ENCODE results near the gene COIL.
"Not testable (repeated sequence)": the region's sequence is repeated elsewhere in the genome, so short reads cannot be mapped to it uniquely, and the experiment has no call there.

COIL gene

DNA sequence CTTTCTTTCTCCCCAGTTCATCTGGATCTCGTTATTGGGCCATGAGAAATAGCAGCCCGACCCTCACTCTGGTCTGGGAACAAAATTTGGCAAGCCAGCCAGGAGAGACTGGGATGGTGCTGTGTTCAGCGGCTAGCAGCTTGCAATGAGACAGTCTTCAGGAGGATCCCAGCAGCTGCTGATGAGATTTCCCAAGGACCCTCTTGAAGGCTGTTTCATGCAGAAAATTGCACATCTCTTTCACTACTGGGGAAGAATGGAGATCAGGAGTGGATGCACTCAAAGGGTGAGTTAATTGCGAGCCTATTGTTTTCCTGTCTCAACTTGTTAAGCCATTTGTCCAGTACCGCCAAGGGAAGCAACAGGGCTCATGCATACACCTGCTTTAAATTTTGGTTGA, 5.5 kb upstream of the COIL start:
- no peak for DNase-seq
- Mint-ChIP-seq H3K27ac (no peak overlapping the region), H3K4me1 (peaks cover under 1% of the 10 kb centered on the region), H3K9me3 (no peaks in the 10 kb centered on the region), H3K4me3 (no peak overlapping the region), H3K27me3 (peaks cover 3% of the 10 kb centered on the region), H3K36me3 (ENCODE audit: low read depth) (no peaks in the 10 kb centered on the region)
- ATAC-seq = no peak

DNA sequence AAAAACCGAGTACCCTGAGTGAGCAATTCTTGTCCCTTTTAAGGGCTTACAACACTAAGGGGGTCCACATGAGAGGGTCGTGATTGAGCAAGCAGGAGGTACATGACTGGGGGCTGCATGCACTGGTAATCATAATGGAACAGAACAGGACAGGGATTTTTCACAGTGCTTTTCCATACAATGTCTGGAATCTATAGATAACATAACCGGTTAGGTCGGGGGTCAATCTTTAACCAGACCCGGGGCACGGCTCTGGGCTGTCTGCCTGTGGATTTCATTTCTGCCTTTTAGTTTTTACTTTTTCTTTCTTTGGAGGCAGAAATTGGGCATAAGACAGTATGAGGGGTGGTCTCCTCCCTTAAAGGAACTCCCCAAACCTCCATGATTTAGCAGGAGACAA, 4.8 kb upstream of the COIL start:
- H3K27ac Mint-ChIP-seq, DNase-seq: not testable (repeated sequence)

DNA sequence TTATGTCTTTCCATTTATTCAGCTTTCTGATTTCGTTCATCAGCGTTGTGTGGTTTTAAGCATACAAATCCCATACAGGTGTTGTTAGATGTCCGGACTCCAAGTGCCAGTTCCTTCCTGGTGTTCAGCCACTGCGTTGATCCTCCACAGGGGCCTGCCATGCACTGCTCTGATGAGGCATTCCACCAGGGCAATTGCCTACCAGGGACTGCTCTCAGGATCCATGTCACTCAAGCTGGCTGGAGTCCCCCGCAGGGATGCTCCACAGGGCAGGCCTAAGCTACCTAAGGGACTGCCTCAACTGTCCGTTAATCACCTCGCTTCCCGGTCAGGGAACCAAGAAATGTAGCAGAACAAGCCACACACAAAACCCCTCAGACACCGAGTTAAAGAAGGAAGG, 4.4 kb upstream of the COIL start:
- not testable (repeated sequence) for H3K9me3 Mint-ChIP-seq; H3K4me1 Mint-ChIP-seq; H3K27ac Mint-ChIP-seq; H3K4me3 Mint-ChIP-seq; ATAC-seq; H3K27me3 Mint-ChIP-seq; DNase-seq; H3K36me3 Mint-ChIP-seq (ENCODE audit: low read depth)

More for the DNA sequence above, 4.8 kb upstream of the COIL start:
- H3K4me3 Mint-ChIP-seq; ATAC-seq; H3K4me1 Mint-ChIP-seq; H3K9me3 Mint-ChIP-seq; H3K27me3 Mint-ChIP-seq; H3K36me3 Mint-ChIP-seq (ENCODE audit: low read depth): not testable (repeated sequence)

DNA sequence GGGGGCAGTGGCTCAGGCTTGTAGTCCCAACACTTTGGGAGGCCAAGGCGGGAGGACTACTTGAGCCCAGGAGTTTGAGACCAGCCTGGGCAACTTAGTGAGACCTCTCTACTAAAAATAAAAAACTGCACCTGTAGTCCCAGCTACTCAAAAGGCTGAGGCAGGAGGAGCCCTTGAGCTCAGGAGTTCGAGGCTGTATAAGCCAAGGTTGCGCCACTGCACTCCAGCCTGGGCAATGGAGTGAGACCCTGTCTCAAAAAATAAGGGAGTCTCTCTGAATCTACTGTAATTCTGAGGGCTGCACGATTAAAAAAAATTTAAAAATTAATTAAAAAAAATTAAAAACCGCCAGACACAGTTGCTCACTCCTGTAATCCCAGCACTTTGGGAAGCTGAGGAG, 3.9 kb downstream of the COIL start:
- Mint-ChIP-seq H3K27ac (no peak overlapping the region), H3K27me3 (no peaks in the 10 kb centered on the region), H3K9me3 (no peaks in the 10 kb centered on the region), H3K36me3 (ENCODE audit: low read depth) (no peaks in the 10 kb centered on the region), H3K4me1 (peaks cover 24% of the 10 kb centered on the region), H3K4me3 (no peak overlapping the region)
- DNase-seq (no peak), ATAC-seq (no peak)

DNA sequence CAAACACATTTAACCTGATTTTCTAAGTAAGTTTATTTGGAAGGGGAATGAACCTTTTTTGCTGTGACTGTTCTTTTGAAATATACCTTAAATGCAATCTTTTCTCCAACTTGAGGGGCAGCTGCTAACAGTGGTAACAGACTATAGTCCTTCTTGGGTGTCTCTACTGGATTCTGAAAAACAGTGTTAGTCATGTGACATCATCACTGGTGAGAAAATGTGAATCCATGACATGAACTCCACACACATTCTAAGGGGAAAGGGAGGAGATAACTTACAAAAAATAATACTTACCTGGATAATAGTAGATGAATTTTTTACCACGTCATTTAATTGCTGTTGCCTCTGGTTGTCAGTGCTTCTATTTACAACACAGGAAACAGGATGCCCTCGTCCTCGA, 11.3 kb downstream of the COIL start:
- Mint-ChIP-seq H3K9me3 (no peaks in the 10 kb centered on the region), H3K27me3 (no peaks in the 10 kb centered on the region), H3K27ac (no peak overlapping the region), H3K36me3 (ENCODE audit: low read depth) (peaks cover 31% of the 10 kb centered on the region), H3K4me3 (no peak overlapping the region), H3K4me1 (no peaks in the 10 kb centered on the region)
- DNase-seq (no peak), ATAC-seq (no peak)

DNA sequence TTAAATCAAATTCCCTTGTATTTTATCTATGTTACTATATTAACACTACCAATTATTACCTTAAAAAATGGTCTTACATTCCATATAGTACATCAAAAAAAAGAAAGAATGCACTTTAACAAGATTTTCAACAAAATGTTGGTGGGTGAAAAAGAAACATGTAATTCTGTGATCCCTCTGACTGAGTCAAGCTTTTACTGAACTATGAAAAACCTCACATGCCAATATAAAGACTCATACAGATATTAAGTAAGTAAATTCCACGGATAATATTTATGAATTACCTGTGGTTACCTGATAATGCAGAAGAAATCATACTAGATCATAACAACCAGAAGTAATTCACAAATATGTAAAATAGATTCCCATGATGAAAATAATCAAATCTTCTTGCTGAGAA, 12.4 kb downstream of the COIL start:
- H3K27me3 Mint-ChIP-seq = no peaks in the 10 kb centered on the region
- ATAC-seq (no peak), DNase-seq (no peak)
- H3K4me3 Mint-ChIP-seq = no peak overlapping the region
- no peak overlapping the region for H3K27ac Mint-ChIP-seq
- H3K4me1 Mint-ChIP-seq = no peaks in the 10 kb centered on the region
- H3K36me3 Mint-ChIP-seq (ENCODE audit: low read depth) = peaks cover 38% of the 10 kb centered on the region
- H3K9me3 Mint-ChIP-seq = no peaks in the 10 kb centered on the region

DNA sequence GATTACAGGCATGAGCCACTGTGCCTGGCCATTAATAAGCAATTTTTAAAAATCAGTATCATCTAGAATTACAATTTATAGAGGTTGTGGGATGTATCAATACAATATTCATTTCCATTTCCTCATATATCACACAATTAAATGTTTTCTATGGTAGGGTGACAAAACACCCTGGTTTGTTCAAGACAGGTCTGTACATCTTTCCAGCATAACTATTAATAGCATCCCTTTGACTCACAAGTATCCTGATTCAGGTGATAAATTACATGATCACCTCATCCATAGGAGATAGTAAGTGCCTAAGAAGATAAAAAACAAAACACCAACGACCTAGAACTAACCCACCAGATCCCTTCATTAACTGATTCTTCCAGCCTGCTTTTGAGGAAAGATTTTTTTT, 13.1 kb downstream of the COIL start:
- no peaks in the 10 kb centered on the region for H3K4me1 Mint-ChIP-seq
- no peak overlapping the region for H3K27ac Mint-ChIP-seq
- no peaks in the 10 kb centered on the region for H3K27me3 Mint-ChIP-seq
- peaks cover 44% of the 10 kb centered on the region for H3K36me3 Mint-ChIP-seq (ENCODE audit: low read depth)
- ATAC-seq (no peak), DNase-seq (no peak)
- no peak overlapping the region for H3K4me3 Mint-ChIP-seq
- H3K9me3 Mint-ChIP-seq = no peaks in the 10 kb centered on the region

DNA sequence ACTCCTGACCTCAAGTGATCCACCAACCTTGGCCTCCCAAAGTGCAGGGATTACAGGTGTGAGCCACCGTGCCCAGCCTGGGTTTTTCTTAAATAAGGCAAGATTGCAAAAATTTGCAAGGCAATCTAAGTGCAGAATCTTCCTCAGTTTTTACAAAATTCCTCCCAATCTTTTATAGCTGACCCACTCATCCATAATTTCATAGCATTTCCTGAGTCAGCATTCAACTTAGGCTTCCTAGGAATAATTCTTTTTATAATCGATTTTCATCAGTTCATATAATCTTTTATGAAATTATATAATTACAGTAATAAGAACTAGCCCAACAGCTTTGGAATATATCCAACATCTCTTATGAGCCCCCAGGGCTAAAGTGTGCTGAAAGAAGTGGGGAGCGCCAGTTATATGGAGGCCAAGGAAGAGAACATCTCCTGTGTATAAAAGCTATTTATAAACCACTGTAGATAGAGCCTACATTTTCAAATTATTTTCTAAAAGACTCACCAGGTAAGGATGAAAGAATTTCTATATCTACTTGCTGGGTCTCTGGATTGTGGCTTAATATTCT, 14.8 kb downstream of the COIL start:
- DNase-seq = no peak
- Mint-ChIP-seq H3K27me3 (no peaks in the 10 kb centered on the region), H3K4me1 (no peaks in the 10 kb centered on the region), H3K4me3 (no peak overlapping the region), H3K27ac (no peak overlapping the region), H3K9me3 (no peaks in the 10 kb centered on the region), H3K36me3 (ENCODE audit: low read depth) (peaks cover 51% of the 10 kb centered on the region)
- no peak for ATAC-seq

DNA sequence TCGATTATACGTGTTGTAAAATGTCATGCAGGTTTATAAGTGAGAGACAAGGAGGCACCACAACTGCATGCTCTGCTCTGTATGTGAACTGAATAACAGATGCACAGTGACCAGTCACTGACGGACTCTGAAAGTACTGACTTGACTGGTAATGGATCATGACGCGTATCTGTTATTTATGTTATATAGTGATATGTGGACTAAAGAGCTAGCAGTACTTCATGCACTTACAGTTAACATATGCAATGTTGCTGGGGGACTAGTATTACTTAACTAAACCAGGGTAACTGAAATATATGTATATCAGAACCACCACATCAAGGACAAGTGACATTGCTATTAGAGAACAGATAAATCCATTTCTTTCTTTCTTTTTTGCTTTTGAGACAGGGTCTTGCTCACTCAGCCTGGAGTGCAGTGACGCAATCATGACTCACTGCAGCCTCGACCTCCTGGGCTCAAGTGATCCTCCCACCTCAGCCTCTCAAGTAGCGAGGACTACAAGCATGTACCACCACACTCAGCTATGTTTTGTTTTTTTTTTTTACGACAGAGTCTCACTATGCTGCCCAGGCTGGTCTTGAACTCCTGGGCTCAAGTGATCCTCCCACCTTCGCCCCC, 17.2 kb downstream of the COIL start:
- ATAC-seq (no peak), DNase-seq (no peak)
- H3K4me1 Mint-ChIP-seq = peaks cover 2% of the 10 kb centered on the region
- H3K27me3 Mint-ChIP-seq = no peaks in the 10 kb centered on the region
- no peaks in the 10 kb centered on the region for H3K9me3 Mint-ChIP-seq
- H3K27ac Mint-ChIP-seq = peak overlapping the region; percentile 35
- no peak overlapping the region for H3K4me3 Mint-ChIP-seq
- H3K36me3 Mint-ChIP-seq (ENCODE audit: low read depth) = peaks cover 51% of the 10 kb centered on the region

DNA sequence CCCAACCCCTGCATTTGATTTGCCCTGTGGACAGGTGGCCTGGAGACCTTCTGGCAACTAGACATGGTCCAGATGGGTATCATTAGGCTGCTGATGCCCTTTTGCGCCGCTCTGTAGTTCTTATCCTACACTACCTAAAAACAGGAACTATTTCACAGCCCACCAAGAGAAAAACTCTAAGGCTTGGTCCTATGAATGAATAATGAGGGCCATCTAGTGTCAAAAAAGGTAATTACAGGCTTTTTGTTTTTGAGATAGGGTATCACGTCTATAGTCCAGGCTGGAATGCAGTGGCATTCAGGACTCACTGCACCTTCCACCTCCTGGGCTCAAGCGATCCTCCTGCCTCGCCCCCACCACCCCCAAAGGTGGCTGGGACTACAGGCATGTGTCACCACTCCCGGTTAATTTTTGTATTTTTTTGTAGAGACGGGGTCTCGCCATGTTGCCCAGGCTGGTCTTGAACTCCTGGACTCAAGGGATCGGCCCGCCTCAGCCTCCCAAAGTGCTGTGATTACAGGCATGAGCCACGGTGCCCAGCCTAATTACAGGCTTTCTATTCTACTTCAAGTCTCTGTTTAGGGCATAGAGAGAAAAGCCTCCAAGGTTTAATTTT, 20.9 kb downstream of the COIL start:
- Mint-ChIP-seq H3K27ac (no peak overlapping the region), H3K4me3 (no peak overlapping the region), H3K27me3 (no peaks in the 10 kb centered on the region), H3K9me3 (no peaks in the 10 kb centered on the region), H3K4me1 (peaks cover 22% of the 10 kb centered on the region), H3K36me3 (ENCODE audit: low read depth) (peaks cover 58% of the 10 kb centered on the region)
- DNase-seq (no peak), ATAC-seq (peak; percentile 63)

DNA sequence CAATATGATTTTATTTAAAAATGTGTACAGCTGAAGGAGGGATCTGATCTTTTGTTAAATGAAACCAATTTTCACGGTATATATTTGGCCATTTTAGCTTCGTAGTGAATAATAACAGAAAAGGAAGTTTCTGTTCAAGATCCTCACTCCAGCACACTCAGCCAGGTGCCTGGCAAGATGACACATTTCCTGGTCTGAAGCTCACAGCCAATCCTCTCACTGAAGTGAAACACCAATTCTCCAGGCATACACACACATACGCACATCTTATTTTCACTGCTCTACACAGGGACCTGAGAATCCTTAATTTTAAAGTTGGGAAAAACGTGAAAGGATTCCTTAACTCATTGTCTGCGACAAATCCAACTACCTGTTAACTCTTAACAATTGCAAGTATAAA, 22.6 kb downstream of the COIL start:
- not testable (repeated sequence) for H3K4me3 Mint-ChIP-seq, DNase-seq, ATAC-seq, H3K27me3 Mint-ChIP-seq, H3K9me3 Mint-ChIP-seq
- Mint-ChIP-seq H3K4me1 (peaks cover 28% of the 10 kb centered on the region), H3K36me3 (ENCODE audit: low read depth) (peaks cover 54% of the 10 kb centered on the region), H3K27ac (peak overlapping the region; percentile 60)

DNA sequence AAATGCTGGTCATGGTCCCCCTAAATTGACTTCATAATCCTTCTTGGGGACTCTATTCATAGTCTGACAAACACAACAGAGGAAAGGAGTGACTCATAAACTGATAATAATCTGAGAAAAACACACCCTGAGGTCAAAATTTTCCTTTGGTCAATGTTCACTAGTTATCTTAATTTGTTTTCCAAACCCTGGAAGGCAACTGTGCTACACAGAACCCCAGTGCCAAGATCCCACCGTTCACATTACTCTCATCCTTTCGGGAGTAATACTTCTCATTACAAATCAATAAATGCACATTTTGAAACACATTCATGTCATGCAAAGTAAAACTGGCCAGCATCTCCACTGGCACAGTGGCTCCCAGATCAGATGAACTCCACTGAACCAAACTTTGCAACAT, 23.2 kb downstream of the COIL start:
- Mint-ChIP-seq H3K4me3 (no peak overlapping the region), H3K4me1 (peaks cover 28% of the 10 kb centered on the region), H3K9me3 (no peaks in the 10 kb centered on the region), H3K27ac (peak overlapping the region; percentile 60), H3K27me3 (no peaks in the 10 kb centered on the region), H3K36me3 (ENCODE audit: low read depth) (peaks cover 51% of the 10 kb centered on the region)
- no peak for DNase-seq
- ATAC-seq = peak; percentile 43

DNA sequence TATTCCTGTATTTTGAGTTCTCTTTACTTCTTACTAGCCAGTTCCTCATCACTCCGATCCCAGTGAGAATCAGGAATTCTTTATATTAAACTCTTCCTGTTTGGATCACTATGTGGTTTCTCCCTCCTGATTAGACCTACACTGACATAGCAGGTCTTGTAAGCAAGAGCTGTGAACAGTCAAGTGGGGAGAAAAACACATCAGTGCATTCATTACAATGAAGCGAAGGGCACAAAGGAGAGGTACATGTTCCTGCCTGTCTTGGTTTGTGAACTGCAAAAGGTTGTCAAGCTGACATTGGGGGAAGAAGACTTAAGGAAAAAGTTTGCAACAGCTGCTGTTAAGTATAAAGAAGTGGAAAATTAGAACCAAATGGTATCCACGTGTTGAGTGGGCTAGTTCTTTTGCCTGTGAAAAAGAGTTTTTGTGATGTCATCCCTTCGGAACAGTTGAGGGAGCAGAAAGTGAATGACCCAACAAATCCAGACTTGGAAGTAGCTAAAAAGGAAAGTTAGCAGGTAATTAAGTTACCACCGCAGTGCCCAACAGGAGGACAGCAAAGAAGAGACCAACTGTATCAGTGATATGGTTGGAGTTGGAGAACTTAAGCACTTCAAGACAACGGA, 24.0 kb downstream of the COIL start:
- Mint-ChIP-seq H3K27me3 (no peaks in the 10 kb centered on the region), H3K36me3 (ENCODE audit: low read depth) (peaks cover 53% of the 10 kb centered on the region), H3K9me3 (no peaks in the 10 kb centered on the region), H3K4me3 (no peak overlapping the region), H3K27ac (peak overlapping the region; percentile 68), H3K4me1 (peaks cover 28% of the 10 kb centered on the region)
- DNase-seq = no peak
- no peak for ATAC-seq

DNA sequence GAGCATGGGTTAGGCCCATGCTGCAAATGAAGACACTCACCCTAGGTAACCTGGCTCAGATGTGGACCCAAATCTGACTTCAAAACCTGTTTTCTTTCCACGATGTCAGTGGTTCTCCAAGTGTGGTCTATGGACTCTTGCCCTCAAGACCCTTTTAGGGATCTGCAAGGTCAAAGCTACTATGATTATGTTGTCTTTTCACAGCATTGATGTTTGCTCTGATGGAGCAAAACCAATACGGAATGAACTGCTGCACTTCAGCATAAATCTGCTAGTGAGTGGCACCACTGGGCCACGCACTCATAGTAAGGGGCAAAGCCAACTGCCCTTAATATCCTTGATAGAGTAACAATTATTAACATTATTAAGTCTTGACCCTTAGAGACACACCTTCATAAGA, 25.4 kb downstream of the COIL start:
- H3K9me3 Mint-ChIP-seq = peaks cover 9% of the 10 kb centered on the region

DNA sequence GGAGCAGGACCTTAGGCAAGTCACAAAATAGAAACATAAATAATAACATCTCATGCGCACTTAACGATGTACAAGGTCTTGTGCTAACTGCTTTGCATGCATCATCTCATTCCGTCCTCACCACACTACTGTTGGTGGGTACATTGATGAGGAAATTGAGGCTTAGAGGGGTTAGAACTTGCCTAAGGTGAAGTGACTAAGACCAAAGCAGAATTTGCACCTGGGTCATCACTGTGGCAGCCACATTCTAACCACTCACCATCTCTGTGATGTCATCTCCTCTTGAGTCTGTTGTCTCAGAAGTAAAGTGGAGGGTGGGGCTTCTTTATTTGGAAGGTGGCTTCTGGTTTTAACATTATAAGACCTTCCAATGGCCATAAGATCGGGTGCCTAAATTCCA, 26.6 kb downstream of the COIL start:
- DNase-seq (no peak), ATAC-seq (peak; percentile 80)
- Mint-ChIP-seq H3K9me3 (peaks cover 13% of the 10 kb centered on the region), H3K36me3 (ENCODE audit: low read depth) (peaks cover 56% of the 10 kb centered on the region), H3K4me1 (peaks cover 26% of the 10 kb centered on the region), H3K27me3 (no peaks in the 10 kb centered on the region), H3K27ac (no peak overlapping the region), H3K4me3 (no peak overlapping the region)

More for the DNA sequence above, 25.4 kb downstream of the COIL start:
- H3K27me3 Mint-ChIP-seq = no peaks in the 10 kb centered on the region
- no peak for ATAC-seq
- peaks cover 28% of the 10 kb centered on the region for H3K4me1 Mint-ChIP-seq
- no peak overlapping the region for H3K27ac Mint-ChIP-seq
- peaks cover 56% of the 10 kb centered on the region for H3K36me3 Mint-ChIP-seq (ENCODE audit: low read depth)
- no peak for DNase-seq
- H3K4me3 Mint-ChIP-seq = no peak overlapping the region

Measured in activated naive CD8-positive, alpha-beta T cell treated with anti-CD3 and anti-CD28 coated beads, Interleukin-2, amount 50 U/mL, for 24 hours (primary cell).